ENCODE measurements around the gene FGF21. TPM values are rescaled to one million over a fixed set of nuclear protein-coding genes. Genes with fewer than 3 reads are reported as not detected.
"Not testable (repeated sequence)": the region's sequence is repeated elsewhere in the genome, so short reads cannot be mapped to it uniquely, and the experiment has no call there.

Gene FGF21
- total and polyA plus RNA-seq, 2 donors (not counting 3 experiments of a cell fraction or from before 2014, with no cell fraction given): not detected

- ChIA-PET CTCF (interaction anchor here (0.5 to 3.9 kb wide), 5 partner anchors 10 to 861 kb away, joined by 3 to 29 read pairs (median 3); partner anchors contain the start of gene CA11), POLR2A (interaction anchor here (0.9 kb wide), 1 partner anchor 8 kb away, joined by 8 read pairs; no protein-coding TSS in a partner anchor)
- H3K36me3 ChIP-seq (ENCODE audit: control insufficient read depth in 2 of 2, extremely low read depth in 1 of 2, insufficient read depth in 2 of 2, low read length in 2 of 2): peaks cover 0 to 6% of the 10 kb centered on the region in 2 experiments
- no peak overlapping the region for H3K4me3 ChIP-seq (replicated peaks in 1 of 3; ENCODE audit: insufficient read depth in 1 of 3, low read depth in 1 of 3, low read length in 3 of 3)
- no TSS peak for BruUV-seq (replicated peaks)
- H3K9me1 ChIP-seq (replicated peaks; ENCODE audit: control insufficient read depth, extremely low read depth, insufficient read depth, low read length): no peaks in the 10 kb centered on the region
- no peak overlapping the region for H3K27ac ChIP-seq (ENCODE audit: insufficient read depth, low read depth, low read length)
- dilution Hi-C loops (cut with MboI; ENCODE audit: extremely low pct_ligation_motif_present, low sequenced_read_pairs) (no loop called here), intact Hi-C loops (cut with micrococcal nuclease) (no loop called here)
- DNase-seq (ENCODE audit: low read depth, low spot score) (peak; percentile 35), FAIRE-seq (no peak)
- no peaks in the 10 kb centered on the region for H4K20me1 ChIP-seq (replicated peaks; ENCODE audit: control insufficient read depth, extremely low read depth, insufficient read depth, low read length)
- no peaks in the 10 kb centered on the region for H3K9me3 ChIP-seq (replicated peaks; ENCODE audit: control insufficient read depth, insufficient read depth, low read length)
- no peaks in the 10 kb centered on the region for H3K27me3 ChIP-seq (ENCODE audit: control insufficient read depth in 2 of 2, insufficient read depth in 2 of 2, low read length in 2 of 2)
- no peak overlapping the region for H3K4me2 ChIP-seq (ENCODE audit: insufficient read depth, low read length)
- peaks cover 15% of the 10 kb centered on the region for H3K4me1 ChIP-seq (ENCODE audit: control insufficient read depth, extremely low read depth, insufficient read depth, low read length)
- H3K9ac ChIP-seq (replicated peaks; ENCODE audit: extremely low read depth, insufficient read depth, low read length): no peak overlapping the region
- peak overlapping the region; percentile 56 for H2AFZ ChIP-seq (ENCODE audit: low read depth, low read length)
- TF ChIP-seq EZH2 (IDR thresholded peaks at IDR 0.05; ENCODE audit: borderline replicate concordance, low read depth, low read length, severe bottlenecking) (no peak), MAX (IDR thresholded peaks at IDR 0.05; ENCODE audit: insufficient read depth, insufficient read length) (no peak), JUN (IDR thresholded peaks at IDR 0.05; ENCODE audit: borderline replicate concordance, insufficient read depth, insufficient read length, low read depth) (no peak), CTCF (IDR thresholded peaks at IDR 0.05; ENCODE audit: extremely low read depth in 1 of 2, insufficient read depth in 1 of 2, low read depth in 1 of 2, low read length in 2 of 2) (no peak), POLR2AphosphoS5 (IDR thresholded peaks at IDR 0.05; ENCODE audit: insufficient read depth, low read depth, low read length) (no peak), POLR2A (IDR thresholded peaks at IDR 0.05; ENCODE audit: low read depth, low read length) (no peak), FOS (IDR thresholded peaks at IDR 0.05; ENCODE audit: borderline replicate concordance, insufficient read depth, low read length) (no peak), MYC (IDR thresholded peaks at IDR 0.05; ENCODE audit: low read depth, low read length) (no peak)
- H3K79me2 ChIP-seq (ENCODE audit: control insufficient read depth, insufficient read depth, low read length): no peaks in the 10 kb centered on the region
These were observed 38.6 kb upstream of the FGF21 start for GRCh38 chr19:48716562-48717291.

- DNase-seq (ENCODE audit: low read depth, low spot score); H3K4me3 ChIP-seq (replicated peaks in 1 of 3; ENCODE audit: insufficient read depth in 1 of 3, low read depth in 1 of 3, low read length in 3 of 3); dilution Hi-C loops (cut with MboI; ENCODE audit: extremely low pct_ligation_motif_present, low sequenced_read_pairs); POLR2A ChIA-PET; H3K27ac ChIP-seq (ENCODE audit: insufficient read depth, low read depth, low read length); H3K9ac ChIP-seq (replicated peaks; ENCODE audit: extremely low read depth, insufficient read depth, low read length); H3K9me1 ChIP-seq (replicated peaks; ENCODE audit: control insufficient read depth, extremely low read depth, insufficient read depth, low read length); H3K9me3 ChIP-seq (replicated peaks; ENCODE audit: control insufficient read depth, insufficient read depth, low read length); FAIRE-seq; H3K79me2 ChIP-seq (ENCODE audit: control insufficient read depth, insufficient read depth, low read length); H3K27me3 ChIP-seq (ENCODE audit: control insufficient read depth in 2 of 2, insufficient read depth in 2 of 2, low read length in 2 of 2); CTCF ChIA-PET; H2AFZ ChIP-seq (ENCODE audit: low read depth, low read length); BruUV-seq (replicated peaks); H3K4me2 ChIP-seq (ENCODE audit: insufficient read depth, low read length); intact Hi-C loops (cut with micrococcal nuclease); H4K20me1 ChIP-seq (replicated peaks; ENCODE audit: control insufficient read depth, extremely low read depth, insufficient read depth, low read length): not testable (repeated sequence)
- H3K36me3 ChIP-seq (ENCODE audit: control insufficient read depth in 2 of 2, extremely low read depth in 1 of 2, insufficient read depth in 2 of 2, low read length in 2 of 2): peaks cover 0 to 11% of the 10 kb centered on the region in 2 experiments
- peaks cover 14% of the 10 kb centered on the region for H3K4me1 ChIP-seq (ENCODE audit: control insufficient read depth, extremely low read depth, insufficient read depth, low read length)
These were observed 37.2 kb upstream of the FGF21 start for GRCh38 chr19:48718106-48718505.
